SU-DHL-6 (cell line): ENCODE measurements around the gene SH3PXD2A.

ENCODE experiments used
- CTCF ChIP-seq: fragments of 200-600 bp; sonication (generic); IDR thresholded peaks from one replicate; pipeline ENCODE4 v1.5.1; 2017; ENCODE audit warnings: antibody characterized with exemption, mild to moderate bottlenecking, low read length, moderate library complexity; ENCODE audit not compliant: insufficient read depth, poor library complexity, severe bottlenecking
- EZH2phosphoT487 ChIP-seq: fragments of 200-600 bp; sonication (generic), shearing (Covaris generic); conservative IDR thresholded peaks from 2 replicates; pipeline ENCODE4 v1.6.1; 2018; ENCODE audit warnings: mild to moderate bottlenecking, antibody characterized with exemption, low read length, moderate library complexity, mixed read lengths

- TF ChIP-seq EZH2phosphoT487: no peak
- TF ChIP-seq CTCF: no peak
These were observed 33.2 kb downstream of the SH3PXD2A start for GRCh38 chr10:103822107-103822716.
